ENCODE results near the gene LRP11.
"Not testable (repeated sequence)": the region's sequence is repeated elsewhere in the genome, so short reads cannot be mapped to it uniquely, and the experiment has no call there.

LRP11 gene

DNA sequence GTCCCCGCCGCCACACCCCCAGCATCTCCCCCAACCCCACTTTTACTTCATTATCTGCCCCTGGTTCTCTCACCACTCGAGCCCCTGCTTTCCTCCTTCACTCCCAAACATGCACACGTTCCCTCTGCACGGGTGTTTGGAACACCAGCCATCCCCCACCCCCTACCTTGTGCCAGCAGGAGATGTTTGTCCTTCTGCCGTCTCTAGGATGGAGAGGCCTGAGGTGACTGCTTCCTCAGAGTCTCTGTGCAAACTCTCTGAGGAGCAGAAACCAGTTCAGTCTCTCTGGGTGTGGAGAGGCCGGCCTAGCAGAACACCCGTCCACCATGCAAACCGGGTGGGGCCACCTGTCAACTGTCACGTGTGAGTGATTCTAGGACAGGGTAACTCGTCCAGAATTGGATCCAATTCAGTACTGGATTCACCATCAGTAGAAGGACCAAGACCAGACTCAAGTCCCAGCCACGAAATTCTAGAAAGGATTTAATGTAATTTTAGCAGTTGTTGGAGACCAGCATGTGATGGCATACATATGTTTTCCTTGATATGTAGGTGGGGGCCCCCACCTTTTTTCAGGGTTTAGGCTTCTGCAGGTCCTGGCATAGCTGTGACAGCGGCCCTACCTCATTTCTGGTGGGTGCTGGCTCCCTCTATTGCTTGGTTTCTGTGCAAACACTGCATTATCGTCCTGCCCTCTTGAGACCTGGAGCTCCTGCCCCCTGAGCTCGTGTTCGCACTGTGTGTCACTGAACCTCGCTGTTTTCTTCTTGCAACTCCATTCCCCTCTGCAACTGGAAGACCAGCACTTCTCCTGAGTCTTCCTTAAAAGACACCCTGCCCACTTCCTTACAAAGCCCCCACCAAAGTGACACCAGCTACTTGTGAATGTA lies 33.9 kb upstream of the LRP11 start, which contains the start of gene RAET1E:
TSS of gene RAET1E (minus strand) at position 259 of the 890 bp plus-strand sequence. CDS start 7,212 bp downstream, outside the sequence.
- no peak for DNase-seq

DNA sequence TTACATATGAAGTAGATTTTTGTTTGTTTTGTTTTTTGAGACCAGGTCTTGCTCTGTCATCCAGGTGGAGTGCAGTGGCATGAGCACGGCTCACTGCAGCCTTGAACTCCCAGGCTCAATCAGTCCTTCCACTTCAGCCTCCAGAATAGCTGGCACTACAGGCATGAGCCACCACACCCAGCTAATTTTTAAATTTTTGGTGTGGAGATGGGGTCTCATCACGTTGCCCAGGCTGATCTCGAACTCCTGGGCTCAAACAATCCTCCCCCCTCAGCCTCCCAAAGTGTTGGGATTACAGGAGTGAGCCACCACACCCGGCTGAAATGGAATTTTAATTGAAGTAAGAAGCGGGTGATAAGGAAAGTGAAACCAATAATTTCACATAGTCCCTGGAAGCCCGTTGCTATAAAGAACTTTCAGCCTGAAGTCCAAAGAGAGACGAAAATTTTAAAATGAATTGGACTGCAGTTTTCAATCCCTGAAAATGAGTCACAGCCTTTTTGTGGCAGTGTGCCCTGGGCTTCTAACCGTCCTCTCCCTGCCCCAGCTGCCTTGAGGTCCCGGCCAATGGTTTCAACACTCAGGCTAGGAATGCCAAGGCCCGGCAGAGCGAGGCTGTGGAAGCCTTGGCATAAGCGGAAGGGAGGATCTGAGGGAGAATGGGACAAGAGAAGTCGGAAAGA lies 33.0 kb upstream of the LRP11 start:
- no peak for DNase-seq

DNA sequence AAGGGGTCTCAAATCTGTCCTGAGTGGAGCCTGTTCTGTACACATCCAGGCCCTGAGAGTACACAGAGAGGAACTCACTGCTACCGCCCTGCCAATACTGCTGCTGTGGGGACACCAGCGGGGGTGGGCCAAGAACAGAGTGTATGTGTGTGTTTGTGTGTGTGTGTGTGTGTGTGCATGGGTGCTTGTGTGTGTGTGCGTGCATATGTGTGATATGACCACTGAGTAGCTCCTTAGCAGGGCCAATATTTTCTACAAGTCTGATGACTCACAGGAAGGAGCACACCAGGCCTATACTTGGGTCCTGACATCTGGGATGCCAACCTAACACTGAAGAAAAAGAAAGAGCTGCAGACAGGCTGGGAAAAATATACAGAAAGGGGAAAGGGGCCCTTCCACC lies 32.3 kb upstream of the LRP11 start:
- DNase-seq = no peak

DNA sequence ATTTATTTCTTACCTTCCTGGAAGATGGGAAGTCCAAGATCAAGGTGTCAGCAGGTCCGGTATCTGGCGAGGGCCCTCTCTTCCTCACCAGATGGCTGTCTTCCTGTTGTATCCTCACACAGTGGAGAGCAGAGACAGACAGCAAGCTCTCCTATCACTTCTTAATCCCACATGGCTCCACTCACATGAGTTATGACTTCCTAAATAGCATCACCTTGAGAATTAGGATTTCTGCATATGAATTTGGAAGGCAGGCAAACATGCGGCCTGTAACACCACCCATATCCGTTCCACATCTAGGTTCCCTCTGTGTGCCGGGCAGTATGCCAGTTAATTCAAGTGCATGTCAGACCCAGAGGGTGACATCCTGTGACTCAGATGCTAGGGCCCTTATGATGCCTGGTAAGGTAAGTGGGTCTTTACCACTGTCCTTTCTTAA lies 31.7 kb upstream of the LRP11 start:
- DNase-seq = no peak

DNA sequence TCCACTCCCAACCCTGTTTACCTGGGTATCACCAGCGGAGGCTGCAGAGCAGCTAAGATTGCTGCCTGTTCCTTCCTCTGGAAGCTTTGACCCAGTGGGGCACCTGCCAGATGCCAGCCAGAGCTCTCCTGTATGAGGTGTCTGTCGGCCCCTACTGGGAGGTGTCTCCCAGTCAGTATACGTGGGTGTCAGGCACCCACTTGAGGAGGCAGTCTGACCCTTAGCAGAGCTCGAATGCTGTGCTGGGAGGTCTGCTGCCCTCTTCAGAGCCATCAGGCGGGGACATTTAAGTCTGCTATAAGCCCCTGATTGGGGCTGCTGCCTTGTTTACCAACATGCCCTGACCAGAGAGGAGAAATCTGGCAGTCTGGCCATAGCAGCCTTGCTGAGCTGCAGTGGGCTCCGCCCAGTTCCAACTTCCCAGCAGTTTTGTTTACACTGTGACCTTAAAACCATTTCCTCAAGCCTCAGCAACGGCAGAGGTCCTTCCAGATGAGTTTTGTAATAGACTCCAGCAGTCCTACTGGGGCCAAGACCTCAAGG lies 31.0 kb upstream of the LRP11 start:
- DNase-seq = no peak

DNA sequence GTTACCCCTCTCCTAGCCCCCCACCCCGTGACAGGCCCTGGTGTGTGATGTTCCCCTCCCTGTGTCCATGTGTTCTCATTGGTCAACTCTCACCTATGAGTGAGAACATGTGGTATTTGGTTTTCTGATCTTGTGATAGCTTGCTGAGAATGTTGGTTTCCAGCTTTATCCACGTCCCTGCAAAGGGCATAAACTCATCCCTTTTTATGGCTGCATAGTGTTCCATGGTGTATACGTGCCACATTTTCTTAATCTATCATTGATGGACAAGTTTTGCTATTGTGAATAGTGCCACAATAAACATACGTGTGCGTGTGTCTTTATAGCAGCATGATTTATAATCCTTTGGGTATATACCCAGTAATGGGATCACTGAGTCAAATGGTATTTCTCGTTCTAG lies 27.7 kb upstream of the LRP11 start:
- DNase-seq = not testable (repeated sequence)

DNA sequence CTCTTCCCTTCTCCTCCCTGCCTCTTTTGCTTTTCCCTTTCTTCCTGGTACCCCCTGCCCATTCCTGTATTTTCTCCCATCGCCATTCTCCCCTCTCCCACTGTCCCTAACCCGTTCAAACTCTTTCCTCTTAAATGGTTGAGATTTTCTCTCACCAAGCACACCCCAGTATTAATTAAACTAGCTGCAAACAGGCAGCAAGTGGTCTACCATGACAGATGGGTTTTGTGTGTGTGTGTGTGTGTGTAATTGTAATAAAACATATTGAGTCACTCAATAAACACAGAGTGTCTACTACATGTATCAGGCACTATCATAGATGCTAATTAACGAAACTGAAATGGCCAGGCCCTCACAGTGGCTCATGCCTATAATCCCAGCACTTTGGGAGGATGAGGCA lies 27.1 kb upstream of the LRP11 start:
- DNase-seq = no peak

DNA sequence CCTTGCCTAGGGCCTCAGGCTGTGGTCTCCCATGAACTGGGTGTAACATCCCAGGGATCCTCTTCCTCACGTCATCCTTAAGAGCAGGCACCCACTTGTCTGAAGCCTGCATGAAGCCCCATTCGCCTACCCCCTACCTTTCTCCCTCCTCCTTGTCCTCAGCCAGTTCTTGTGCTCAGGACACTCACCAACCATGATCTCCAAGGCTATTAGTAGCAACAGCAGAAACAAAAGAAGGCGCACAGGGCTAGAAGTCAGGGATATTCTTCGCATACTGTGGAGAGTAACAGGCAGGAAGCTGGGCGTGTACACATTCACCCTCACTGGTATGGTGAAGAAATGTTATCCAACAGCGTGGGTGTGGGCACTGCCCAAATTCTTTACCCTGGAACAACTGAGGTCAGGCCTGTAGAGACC lies 26.5 kb upstream of the LRP11 start:
- DNase-seq = no peak

DNA sequence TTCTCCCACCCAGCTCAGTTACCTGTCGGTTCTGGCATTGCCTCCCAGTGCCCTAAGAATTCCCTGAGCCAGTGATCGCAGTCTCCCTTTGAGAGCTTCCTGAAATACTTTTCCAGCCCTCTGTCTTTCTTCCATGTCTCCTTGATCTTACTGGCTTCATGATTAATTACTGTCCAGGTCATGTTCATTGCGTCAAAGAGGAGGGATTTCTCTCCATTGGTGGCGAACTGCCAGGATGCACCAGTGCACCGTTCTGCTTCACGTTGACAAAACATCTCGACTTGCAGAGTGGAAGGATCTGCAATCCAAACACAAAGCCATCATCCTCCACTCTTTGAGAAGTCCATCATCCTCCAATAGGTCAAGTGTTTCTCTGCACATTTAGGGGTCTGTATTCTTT lies 25.2 kb upstream of the LRP11 start:
- no peak for DNase-seq

DNA sequence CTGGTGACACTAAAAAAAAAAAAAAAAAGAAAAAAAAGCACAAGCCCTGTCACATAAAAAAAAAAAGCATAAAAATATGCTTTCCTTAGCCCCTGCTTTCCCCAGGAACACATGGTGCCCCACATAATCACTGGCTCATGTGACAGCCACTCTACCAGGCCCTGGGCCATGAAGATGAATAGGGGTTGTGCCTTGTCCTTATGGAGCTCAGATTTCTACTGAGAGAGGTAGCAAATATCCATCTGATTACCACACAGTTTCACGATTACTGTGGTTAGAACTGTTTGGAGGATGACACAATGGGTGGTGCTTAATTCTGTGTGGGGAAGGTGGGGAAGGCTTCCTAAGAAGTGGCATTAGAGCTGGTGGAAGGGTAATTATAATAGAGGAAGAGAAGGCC lies 24.5 kb upstream of the LRP11 start:
- DNase-seq = no peak

DNA sequence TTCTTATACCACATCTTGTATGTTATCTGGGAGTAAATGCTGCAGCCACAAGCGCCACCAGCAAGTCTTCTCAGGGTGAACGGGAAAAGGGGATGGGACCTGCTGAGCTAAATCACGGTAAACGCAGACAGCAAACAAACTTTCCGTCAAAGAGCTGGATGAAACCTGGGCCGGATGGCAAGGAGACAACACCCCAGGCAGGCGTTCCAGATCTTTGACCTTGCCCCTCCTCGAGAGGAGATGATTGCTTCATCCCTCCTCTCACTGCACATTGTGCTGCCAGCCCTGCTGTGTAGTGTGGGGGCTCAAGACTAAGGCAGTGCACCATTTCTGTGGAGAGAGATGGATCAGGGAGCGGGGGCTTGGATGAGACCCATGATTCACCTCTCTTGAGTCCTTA lies 23.9 kb upstream of the LRP11 start:
- no peak for DNase-seq

DNA sequence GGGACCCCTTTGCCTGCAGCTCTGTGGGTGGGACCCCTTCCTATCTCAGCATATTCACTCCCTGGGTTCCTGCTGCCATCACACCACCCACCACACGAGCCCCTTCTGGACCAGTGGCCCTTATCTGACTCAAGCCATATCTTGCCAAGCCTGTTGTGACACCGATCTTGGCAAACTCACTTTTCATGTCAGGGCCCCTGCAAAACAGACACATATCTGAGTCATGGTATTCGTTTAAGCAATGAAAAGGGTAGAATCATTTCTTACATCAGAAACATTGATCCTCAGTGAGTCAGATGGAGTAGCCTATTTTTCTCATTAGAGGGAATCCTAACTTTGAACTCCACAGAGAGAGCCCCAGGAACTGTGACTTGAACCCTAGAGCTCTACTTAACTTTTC lies 23.2 kb upstream of the LRP11 start:
- no peak for DNase-seq

DNA sequence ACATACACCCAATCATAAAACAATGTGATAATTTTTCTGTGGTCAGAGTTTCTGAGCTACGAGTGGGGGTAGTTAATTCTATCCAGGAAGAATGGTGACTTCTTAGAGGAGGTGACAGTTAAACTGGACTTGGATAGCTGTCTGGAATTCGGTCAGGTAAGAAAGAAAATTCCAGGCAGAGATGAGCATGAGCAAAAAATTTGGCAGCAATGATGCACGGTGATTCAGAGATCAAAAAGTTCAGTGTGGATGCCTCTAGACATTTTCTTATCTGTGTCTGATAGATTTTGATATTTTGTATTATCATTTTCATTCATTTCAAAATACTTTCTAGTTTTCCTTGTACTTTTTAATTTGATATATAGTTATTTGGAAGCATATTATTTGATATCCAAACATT lies 21.7 kb upstream of the LRP11 start:
- DNase-seq = no peak

DNA sequence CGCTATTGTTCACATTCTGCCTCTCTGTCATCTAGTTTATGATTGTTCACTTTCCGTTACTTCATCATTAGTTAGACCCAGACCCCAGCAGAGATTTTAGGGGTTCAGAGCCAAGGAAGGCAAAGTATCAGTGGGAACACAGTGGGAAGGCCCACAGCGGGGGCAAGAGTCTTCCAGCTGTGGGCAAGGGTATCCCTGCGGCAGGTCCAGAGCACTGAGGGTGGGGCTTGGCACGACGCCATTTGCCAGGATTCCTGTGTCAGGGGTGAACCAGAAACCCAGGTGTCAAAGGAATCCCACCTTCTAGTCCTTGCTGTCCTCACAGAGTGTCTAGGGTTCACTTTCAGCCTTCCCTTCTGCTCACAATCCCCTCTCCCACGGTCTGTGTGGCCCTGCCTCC lies 20.5 kb upstream of the LRP11 start:
- DNase-seq = no peak

DNA sequence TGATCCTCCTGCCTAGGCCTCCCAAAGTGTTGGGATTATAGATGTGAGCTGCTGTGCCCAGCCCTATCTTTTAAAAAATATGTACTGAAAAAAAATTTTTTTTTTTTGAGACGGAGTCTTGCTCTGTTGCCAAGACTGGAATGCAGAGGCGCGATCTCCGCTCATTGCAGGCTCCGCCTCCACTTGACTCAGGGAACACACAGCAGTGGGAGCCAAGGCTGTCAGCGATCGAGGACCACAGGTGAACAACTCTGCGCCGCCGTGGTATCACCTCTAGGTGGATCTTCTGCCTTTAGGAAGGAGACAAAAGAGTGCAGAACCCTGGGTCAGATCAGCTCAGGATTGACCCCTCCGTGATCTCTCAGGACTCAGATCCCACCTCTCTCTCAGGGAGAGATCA lies 20.1 kb upstream of the LRP11 start:
- DNase-seq = no peak

DNA sequence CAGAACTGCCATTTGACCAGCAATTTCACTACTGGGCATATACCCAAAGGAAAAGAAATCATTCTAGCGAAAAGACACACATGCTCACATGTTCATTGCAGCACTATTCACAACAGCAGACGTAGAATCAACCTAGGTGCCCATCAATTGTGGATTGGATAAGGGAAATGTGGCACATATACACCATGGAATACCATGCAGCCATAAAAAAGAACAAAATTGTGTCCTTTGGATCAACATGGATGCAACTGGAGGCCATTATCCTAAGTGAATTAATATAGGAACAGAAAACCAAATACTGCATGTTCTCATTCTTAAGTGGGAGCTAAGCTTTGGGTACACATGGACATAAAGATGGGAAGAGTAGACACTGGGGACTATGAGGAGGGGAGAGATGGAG lies 17.7 kb upstream of the LRP11 start:
- no peak for DNase-seq

DNA sequence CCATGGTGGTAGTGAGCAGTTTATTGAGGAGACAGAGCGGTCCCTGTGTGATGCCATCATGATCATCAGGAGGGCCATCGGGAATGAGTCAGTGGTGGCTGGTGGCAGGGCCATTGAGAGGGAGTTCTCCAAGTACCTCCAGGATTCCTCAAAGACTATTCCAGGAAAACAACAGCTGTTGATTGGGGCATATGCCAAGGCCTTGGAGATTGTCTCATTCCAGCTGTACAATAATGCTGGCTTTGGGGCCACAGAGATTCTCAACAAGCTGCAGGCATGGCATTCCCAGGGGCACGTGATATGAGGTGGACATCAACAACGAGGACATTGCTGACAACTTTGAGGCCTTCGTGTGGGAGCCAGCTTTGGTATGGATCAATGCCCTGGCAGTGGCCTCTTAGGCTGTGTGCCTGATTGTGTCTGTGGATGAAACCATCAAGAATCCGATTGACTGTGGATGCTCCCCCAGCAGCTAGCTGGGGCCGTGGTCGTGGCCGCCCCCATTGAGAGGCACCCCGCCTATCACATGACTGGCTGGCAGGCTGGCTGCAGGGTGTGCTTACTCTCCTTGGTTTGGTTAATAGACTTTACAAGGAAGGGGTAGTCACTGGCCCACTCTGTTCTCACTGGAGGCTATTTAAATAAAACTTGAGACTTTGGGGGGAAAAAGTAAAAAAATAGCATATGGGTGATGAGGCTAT lies 17.1 kb upstream of the LRP11 start:
- no peak for DNase-seq

DNA sequence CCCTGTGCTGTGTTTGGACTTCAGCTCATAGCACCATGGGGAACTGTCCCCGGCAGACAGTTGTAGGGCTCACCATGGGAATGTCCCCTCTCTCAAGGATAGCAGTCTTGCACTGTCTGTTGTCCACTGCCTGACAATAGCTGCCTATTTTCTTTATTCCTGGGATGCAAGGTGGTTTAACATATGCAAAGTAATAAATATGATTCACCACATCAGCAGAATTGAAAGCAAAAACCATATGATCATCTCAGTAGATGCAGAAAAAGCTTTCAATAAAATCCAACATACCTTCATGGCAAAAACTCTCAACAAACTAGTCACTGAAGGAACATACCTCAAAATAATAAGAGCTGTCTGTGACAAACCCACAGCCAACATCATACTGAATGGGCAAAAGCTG lies 13.5 kb upstream of the LRP11 start:
- no peak for DNase-seq

DNA sequence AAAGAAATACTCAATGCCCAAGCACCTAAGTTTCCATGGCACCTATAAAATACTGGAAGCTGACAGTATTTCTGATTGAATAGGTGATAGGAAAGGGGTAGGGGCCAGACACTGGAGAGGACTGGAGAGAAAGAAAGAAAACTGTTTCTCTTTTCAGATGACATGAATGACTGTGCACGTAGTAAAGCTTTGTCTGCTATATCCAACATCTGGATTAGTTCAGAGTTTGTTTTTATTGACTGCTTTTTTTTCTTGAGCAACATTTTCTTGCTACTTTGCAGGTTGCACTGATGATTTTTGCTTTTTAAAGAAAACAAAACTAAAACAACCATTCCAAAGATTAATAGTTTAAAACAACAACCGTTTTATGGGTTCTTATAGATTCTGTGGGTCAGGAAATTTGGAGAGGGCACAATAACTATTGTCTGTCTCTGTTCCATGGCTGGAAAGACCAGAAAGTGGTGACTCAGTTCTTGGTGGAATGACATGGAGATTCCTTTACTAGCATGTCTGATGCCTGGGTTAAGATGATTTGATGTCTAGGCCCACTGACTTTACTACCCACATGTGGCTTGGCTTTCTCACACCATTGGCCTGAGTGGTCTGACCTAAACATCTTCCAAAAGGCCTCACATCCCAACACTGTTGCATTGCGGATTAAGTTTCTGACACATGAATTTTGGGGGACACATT lies 12.2 kb upstream of the LRP11 start:
- no peak for DNase-seq

DNA sequence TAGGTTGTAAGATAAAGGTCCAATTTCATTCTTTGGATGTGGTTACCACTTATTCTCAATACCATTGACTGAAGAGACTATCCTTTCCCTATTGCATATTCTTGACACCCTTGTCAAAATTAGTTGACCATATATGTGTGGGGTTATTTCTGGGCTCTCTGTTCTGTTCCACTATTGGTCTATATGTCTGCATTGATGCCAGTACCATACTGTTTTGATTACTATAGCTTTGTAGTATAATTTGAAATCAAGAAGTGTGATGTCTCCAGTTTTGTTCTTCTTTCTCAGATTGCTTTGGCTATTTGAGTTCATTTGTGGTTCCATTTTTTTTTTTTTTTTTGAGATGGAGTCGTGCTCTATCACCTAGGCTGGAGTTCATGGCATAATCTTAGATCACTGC lies 8.1 kb upstream of the LRP11 start:
- DNase-seq = no peak

DNA sequence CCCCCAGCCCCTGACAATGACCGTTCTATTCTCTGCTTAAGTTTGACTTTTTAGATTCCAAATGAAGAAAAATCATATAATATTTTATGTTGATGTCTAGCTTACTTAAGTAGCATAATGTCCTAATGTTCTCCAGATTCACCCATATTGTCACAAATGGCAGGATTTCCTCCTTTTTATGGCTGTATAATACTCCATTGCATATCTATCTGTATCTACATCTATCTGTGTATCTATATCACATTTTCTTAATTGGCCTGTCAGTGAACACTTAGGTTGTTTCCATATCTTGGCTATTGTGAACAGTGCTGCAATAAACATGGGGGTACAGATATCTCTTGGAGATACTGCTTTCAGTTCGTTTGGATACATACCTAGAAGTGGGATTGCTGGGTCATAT lies 7.0 kb upstream of the LRP11 start:
- no peak for DNase-seq

DNA sequence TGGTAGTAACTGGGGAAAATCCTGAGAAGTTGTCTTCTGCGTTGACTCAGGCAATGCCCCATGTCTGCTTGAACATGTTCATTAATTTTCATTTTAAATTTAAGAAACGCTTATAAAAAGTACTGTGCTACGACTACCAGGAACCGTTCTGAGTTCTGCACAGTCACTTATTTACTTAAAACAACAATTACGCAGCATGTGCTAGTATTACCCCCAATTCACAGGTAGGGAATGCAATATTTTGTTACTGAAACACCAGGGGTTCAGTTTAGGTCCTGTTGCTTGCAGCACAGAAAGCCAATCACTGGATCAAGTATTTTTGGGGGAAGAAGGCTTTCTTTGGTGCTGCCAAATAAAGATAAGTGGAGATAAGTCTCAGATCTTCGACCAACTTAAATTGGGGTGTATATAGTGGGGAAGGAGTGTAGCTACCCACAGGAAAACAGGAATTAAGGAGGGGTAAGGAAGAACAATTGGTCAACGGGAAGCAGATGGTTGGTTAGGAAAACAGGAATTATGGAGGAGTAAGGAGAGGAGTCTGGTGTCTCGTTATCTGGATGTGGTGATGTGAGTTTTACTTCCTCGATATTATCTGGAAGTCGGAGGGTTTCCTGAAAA lies 5.2 kb upstream of the LRP11 start:
- DNase-seq = no peak
